Activated T-cell treated with anti-CD3 and anti-CD28 coated beads, Interleukin-2, amount 50 U/mL, for 72 hours (primary cell): ENCODE results near the gene SERTM1. TPM values are rescaled to one million over a fixed set of nuclear protein-coding genes. Genes with fewer than 3 reads are reported as not detected.

Experiments
- ATAC-seq, 2 donors: fragments of 150-1000 bp; cut with Tn5 transposase; replicated peaks in 1 of 2; 2 replicates each; pipeline ENCODE4 v1.10.0; 2021; ENCODE audit warnings: moderate library complexity in 2 of 2, mild to moderate bottlenecking in 1 of 2
- DNase-seq, 2 donors: peaks; one replicate each; pipeline ENCODE4 v3.0.0; 2021 to 2022; ENCODE audit warnings: mixed read lengths in 1 of 2
- H3K27ac Mint-ChIP-seq: one replicate; pipeline ENCODE4 v1.8.0; 2022; ENCODE audit warnings: mild to moderate bottlenecking, moderate library complexity, mixed read lengths
- H3K27me3 Mint-ChIP-seq: one replicate; pipeline ENCODE4 v1.8.0; 2022; ENCODE audit warnings: low read depth, mixed read lengths
- H3K36me3 Mint-ChIP-seq, 2 donors: one replicate each; pipeline ENCODE4 v1.8.0; 2022; ENCODE audit warnings: mixed read lengths in 2 of 2, mild to moderate bottlenecking in 1 of 2; ENCODE audit not compliant: insufficient read depth in 2 of 2
- H3K4me1 Mint-ChIP-seq: one replicate; pipeline ENCODE4 v1.8.0; 2022; ENCODE audit warnings: low read depth, mixed read lengths
- H3K4me3 Mint-ChIP-seq, 2 donors: one replicate each; pipeline ENCODE4 v1.8.0; 2022; ENCODE audit warnings: mild to moderate bottlenecking in 2 of 2, mixed read lengths in 2 of 2, moderate library complexity in 2 of 2
- H3K9me3 Mint-ChIP-seq, 2 donors: one replicate each; pipeline ENCODE4 v1.8.0; 2022; ENCODE audit warnings: mixed read lengths in 2 of 2
- total RNA-seq, 2 donors: library from RNA; stranded (reverse); gene quantifications; one replicate each; pipeline ENCODE4 v1.2.3, GENCODE V29; 2022

The SERTM1 gene
- not detected for total RNA-seq

DNA sequence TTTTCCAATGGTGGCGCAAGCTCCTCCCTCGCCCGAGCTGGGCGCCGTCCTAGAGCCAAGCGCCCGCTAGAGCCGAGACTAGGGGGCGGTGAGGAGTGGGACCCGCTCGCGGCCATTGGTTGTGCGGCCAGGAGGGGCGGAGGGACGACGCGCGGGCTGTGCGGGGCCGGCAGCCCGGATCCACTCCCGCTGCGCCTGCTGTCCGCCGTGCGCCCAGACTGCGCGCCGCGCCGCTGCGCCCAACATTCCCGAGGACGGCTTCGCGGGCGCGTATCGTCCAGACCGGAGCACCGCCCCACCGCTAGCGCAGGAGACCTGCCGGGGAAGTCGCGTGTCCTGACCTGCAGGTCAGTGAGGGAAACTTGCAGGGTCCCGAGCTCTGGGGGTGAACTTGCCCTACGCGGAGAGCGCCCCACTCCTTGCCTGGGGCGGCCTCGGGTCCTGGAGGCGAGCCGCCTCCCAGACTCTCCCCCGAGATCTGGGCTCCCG is at the start of gene SERTM1:
TSS of gene SERTM1 (plus strand) at position 183 of the 489 bp plus-strand sequence. CDS start 21,059 bp downstream, outside the sequence.
- Mint-ChIP-seq H3K4me3 (no peak within 1 kb of the TSS), H3K27me3 (peaks cover 61% of the 10 kb centered on the region), H3K9me3 (peaks cover 6% of the 10 kb centered on the region in 2 donors), H3K36me3 (peaks cover 2 to 7% of the 10 kb centered on the region in 2 donors), H3K4me1 (no peaks in the 10 kb centered on the region), H3K27ac (no peak within 1 kb of the TSS)
- ATAC-seq (no peak), DNase-seq (no peak)

- Mint-ChIP-seq H3K4me1 (no peaks in the 10 kb centered on the region), H3K27ac (no peak overlapping the region), H3K36me3 (no peaks in the 10 kb centered on the region), H3K9me3 (peaks cover 0 to 5% of the 10 kb centered on the region in 2 donors), H3K4me3 (no peak overlapping the region), H3K27me3 (no peaks in the 10 kb centered on the region)
- no peak for ATAC-seq
- DNase-seq, result no peak
Measured at GRCh38 chr13:36628377-36629056, 45.3 kb upstream of the SERTM1 start.

- ATAC-seq, result no peak
- Mint-ChIP-seq H3K4me3 (no peak overlapping the region), H3K4me1 (no peaks in the 10 kb centered on the region)
Measured at GRCh38 chr13:36629057-36629385, 44.8 kb upstream of the SERTM1 start.

GRCh38 chr13:36630181-36630803 is 43.5 kb upstream of the SERTM1 start:
- H3K9me3 Mint-ChIP-seq, result peaks cover 0 to 5% of the 10 kb centered on the region in 2 donors
- no peaks in the 10 kb centered on the region for H3K36me3 Mint-ChIP-seq
- no peaks in the 10 kb centered on the region for H3K4me1 Mint-ChIP-seq
- H3K27me3 Mint-ChIP-seq, result no peaks in the 10 kb centered on the region
- ATAC-seq, result no peak
- no peak for DNase-seq
- no peak overlapping the region for H3K4me3 Mint-ChIP-seq
- H3K27ac Mint-ChIP-seq, result no peak overlapping the region

More at GRCh38 chr13:36629057-36629385, 44.8 kb upstream of the SERTM1 start:
- Mint-ChIP-seq H3K27me3 (no peaks in the 10 kb centered on the region), H3K27ac (no peak overlapping the region), H3K36me3 (no peaks in the 10 kb centered on the region), H3K9me3 (peaks cover 0 to 5% of the 10 kb centered on the region in 2 donors)
- DNase-seq, result no peak

DNA sequence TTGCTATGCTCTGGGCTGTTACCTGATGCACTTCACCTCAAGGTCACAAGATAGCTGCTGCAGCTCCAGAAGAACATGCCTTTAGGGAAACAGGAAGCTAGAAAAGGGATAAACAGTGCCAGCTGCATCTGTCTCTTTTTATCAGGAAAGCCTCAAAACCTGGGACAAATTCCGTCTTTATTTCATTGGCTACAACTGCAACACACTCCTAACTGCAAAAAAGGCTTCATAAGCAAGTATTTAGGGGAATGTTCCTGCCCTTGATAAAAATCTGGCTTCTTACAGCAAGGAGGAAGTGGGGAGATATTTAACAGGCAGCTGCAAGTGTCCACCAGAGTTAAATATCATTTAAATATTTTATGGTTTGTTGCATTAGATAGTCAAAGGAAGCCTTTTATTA is 34.2 kb upstream of the SERTM1 start:
- no peak for ATAC-seq
- Mint-ChIP-seq H3K4me3 (no peak overlapping the region), H3K36me3 (no peaks in the 10 kb centered on the region), H3K27ac (no peak overlapping the region), H3K27me3 (no peaks in the 10 kb centered on the region), H3K4me1 (no peaks in the 10 kb centered on the region), H3K9me3 (peaks cover 1 to 4% of the 10 kb centered on the region in 2 donors)
- no peak for DNase-seq

DNA sequence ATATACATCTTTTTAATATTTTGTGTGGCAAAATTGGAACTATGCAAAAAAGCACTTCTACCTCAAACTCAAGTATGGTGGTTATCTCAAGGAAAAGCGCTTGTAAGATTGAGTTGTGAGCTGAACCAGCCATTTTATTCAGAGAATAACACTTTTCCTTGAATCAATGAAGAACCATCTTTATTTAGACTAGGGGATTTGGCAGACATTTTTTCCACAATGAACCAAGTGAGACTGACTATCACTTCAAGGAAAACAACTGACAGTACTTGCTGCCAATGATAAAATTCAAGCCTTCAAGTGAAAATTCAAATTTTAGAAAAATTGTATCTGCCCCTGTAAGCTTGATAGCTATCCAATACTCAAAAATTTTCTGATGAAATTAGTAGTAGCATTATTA is 23.2 kb upstream of the SERTM1 start:
- H3K4me3 Mint-ChIP-seq, result no peak overlapping the region
- DNase-seq, result no peak
- H3K27ac Mint-ChIP-seq, result no peak overlapping the region
- H3K4me1 Mint-ChIP-seq, result no peaks in the 10 kb centered on the region
- H3K36me3 Mint-ChIP-seq, result no peaks in the 10 kb centered on the region
- no peaks in the 10 kb centered on the region for H3K27me3 Mint-ChIP-seq
- H3K9me3 Mint-ChIP-seq, result peaks cover 2 to 3% of the 10 kb centered on the region in 2 donors
- no peak for ATAC-seq

DNA sequence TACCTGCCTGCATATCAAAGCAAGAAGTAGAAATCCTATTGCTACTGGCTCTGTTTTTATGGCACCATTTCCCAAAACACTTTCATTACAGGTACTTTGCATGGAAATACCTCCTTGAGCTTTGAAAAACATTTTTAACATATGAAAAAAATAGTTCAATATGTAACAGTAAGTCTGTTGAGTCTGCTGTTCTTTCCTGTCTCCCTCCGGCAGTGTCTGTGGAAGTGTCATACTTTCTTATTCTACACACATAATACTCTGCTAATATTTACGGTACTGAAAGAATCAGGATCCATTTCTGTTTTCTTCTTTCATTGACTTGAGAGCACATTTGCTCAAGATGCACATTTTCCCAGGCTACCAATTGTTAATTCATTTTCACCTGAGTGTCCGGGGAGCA is 8.2 kb upstream of the SERTM1 start:
- H3K36me3 Mint-ChIP-seq, result peaks cover 2 to 4% of the 10 kb centered on the region in 2 donors
- DNase-seq, result no peak
- H3K9me3 Mint-ChIP-seq, result peaks cover 5 to 6% of the 10 kb centered on the region in 2 donors
- no peak for ATAC-seq
- H3K4me1 Mint-ChIP-seq, result no peaks in the 10 kb centered on the region
- no peak overlapping the region for H3K27ac Mint-ChIP-seq
- peaks cover 5% of the 10 kb centered on the region for H3K27me3 Mint-ChIP-seq
- H3K4me3 Mint-ChIP-seq, result no peak overlapping the region

DNA sequence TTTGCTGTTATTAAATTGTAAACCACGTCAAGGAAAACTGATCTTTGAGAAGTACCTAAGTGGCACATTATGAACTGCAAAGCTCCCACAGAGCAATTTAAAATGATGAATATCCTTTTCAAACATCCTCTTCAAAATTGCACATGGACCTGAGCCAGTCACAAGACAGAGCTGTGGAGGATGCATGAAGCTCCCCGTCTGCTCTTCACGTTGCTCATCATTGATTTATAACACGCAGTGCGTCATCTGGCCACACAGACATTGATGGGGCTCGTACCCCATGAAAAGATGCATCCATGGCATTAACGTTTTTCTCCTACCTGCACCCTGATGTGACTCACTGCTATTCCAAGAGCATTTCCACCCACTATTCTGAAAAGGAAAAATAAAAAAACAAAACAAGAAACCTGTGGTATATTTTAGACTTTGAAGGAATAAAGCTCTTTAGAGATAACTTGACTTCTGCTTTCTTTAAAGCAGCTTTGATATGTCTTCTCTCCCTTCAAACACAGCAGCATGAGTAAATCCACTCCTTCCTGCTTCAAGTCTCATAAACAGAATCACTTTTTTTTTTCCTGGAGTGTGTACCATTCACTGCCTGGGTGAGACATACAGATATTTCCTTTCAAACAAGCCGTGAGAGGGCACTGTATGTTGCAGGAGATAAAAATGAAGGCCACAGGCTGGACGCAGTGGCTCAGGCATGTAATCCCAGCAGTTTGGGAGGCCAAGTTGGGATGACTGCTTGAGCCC is 7.2 kb upstream of the SERTM1 start:
- no peak overlapping the region for H3K4me3 Mint-ChIP-seq
- ATAC-seq (no peak), DNase-seq (no peak)
- H3K4me1 Mint-ChIP-seq, result no peaks in the 10 kb centered on the region
- H3K27ac Mint-ChIP-seq, result no peak overlapping the region
- H3K36me3 Mint-ChIP-seq, result peaks cover 2 to 4% of the 10 kb centered on the region in 2 donors
- peaks cover 8% of the 10 kb centered on the region in 2 donors for H3K9me3 Mint-ChIP-seq
- H3K27me3 Mint-ChIP-seq, result peaks cover 10% of the 10 kb centered on the region

- Mint-ChIP-seq H3K9me3 (peaks cover 8% of the 10 kb centered on the region in 2 donors), H3K4me3 (no peak overlapping the region), H3K27me3 (peaks cover 27% of the 10 kb centered on the region), H3K36me3 (peaks cover 2 to 5% of the 10 kb centered on the region in 2 donors), H3K27ac (no peak overlapping the region), H3K4me1 (no peaks in the 10 kb centered on the region)
- DNase-seq (no peak), ATAC-seq (no peak)
Measured at GRCh38 chr13:36668316-36668715, 5.5 kb upstream of the SERTM1 start.

DNA sequence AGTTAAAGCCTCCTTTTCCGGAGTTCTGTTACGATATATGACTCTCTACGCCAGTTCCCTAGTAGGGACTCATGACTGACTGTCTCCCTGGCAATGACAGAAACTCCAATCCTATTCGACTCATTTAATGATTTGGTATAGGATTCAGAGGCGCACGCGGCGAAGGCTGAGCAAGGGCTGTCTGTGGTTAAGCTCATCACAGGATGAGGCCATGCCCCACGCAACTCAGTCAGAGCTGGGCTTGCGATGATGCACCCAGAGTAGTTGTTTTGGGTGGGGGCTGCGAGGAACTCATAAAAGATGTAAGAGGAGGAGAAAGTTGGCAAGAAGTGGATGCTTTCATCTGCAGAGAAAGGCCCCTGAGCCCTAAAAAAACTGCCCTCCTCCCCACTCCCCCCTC is 468 bp upstream of the SERTM1 start:
- H3K4me1 Mint-ChIP-seq, result no peaks in the 10 kb centered on the region
- H3K36me3 Mint-ChIP-seq, result peaks cover 4 to 8% of the 10 kb centered on the region in 2 donors
- ATAC-seq, result no peak
- DNase-seq, result no peak
- H3K9me3 Mint-ChIP-seq, result peaks cover 8% of the 10 kb centered on the region in 2 donors
- no peak overlapping the region for H3K27ac Mint-ChIP-seq
- peaks cover 61% of the 10 kb centered on the region for H3K27me3 Mint-ChIP-seq
- H3K4me3 Mint-ChIP-seq, result no peak overlapping the region

GRCh38 chr13:36674337-36675212 is 755 bp downstream of the SERTM1 start:
- ATAC-seq, result no peak
- Mint-ChIP-seq H3K27ac (no peak overlapping the region), H3K4me3 (no peak overlapping the region), H3K4me1 (no peaks in the 10 kb centered on the region), H3K9me3 (peaks cover 3 to 5% of the 10 kb centered on the region in 2 donors), H3K36me3 (peaks cover 2 to 6% of the 10 kb centered on the region in 2 donors), H3K27me3 (peaks cover 60% of the 10 kb centered on the region)
- DNase-seq, result no peak

DNA sequence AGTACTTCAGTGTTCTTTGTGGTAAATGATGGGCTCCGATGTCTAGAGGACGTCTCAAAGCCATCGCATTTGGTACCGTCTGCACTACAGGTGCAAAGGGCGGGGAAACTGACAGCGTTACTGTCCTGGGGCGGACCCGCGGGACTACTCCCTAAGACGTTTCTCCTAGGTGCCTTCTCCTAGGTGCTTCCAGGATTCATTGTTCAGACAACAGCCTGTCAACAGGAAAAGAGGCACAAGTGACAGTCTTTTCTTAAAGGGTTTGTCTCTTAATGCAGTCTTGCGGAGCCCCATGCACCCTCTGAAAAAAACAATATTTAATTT is 1.4 kb downstream of the SERTM1 start:
- H3K9me3 Mint-ChIP-seq, result peaks cover 1 to 4% of the 10 kb centered on the region in 2 donors
- H3K36me3 Mint-ChIP-seq, result peaks cover 2 to 4% of the 10 kb centered on the region in 2 donors
- DNase-seq, result no peak
- H3K4me1 Mint-ChIP-seq, result no peaks in the 10 kb centered on the region
- peaks cover 56% of the 10 kb centered on the region for H3K27me3 Mint-ChIP-seq
- H3K4me3 Mint-ChIP-seq, result no peak overlapping the region
- no peak for ATAC-seq
- no peak overlapping the region for H3K27ac Mint-ChIP-seq
